H1 (cell line): ENCODE data around the gene FITM1. TPM values are rescaled to one million over a fixed set of nuclear protein-coding genes. Genes with fewer than 3 reads are reported as not detected.

ENCODE experiments used
- JUN ChIP-seq: IDR thresholded peaks from 2 replicates; pipeline ENCODE4 v1.6.1; 2011; ENCODE audit warnings: low read depth, mild to moderate bottlenecking, improper control_type of control experiment, low read length
- YY1 ChIP-seq: IDR thresholded peaks from 2 replicates; pipeline ENCODE4 v1.6.1; 2011; ENCODE audit warnings: low read depth, mild to moderate bottlenecking, low read length
- polyA plus RNA-seq, 7 experiments: library from polyadenylated mRNA; depleted of rRNA in 3 of 7; stranded (reverse) in 5 of 7; unstranded in 2 of 7; fragments of >200 nt in 5 of 7; fragments of 200-250 nt in 2 of 7; gene quantifications; 1 replicate in 5 of 7; 2 replicates in 1 of 7; 4 replicates in 1 of 7; pipeline versions ENCODE4 v1.2.1 to v1.2.3, GENCODE V29; 2011 to 2013; ENCODE audit warnings: missing spikeins in 2 of 7, mixed read lengths in 2 of 7
- total RNA-seq: library from RNA; stranded (reverse); fragmentation: NEBNext Ultra II Directional; extraction: Animal tissue kit (Norgen Biotek cat#: 25700); gene quantifications from 2 replicates; pipeline ENCODE4 v1.2.1, GENCODE V29; 2021

FITM1 gene
- total and polyA plus RNA-seq, 2 of the 8 experiments (the other 6 are each of a cell fraction or from before 2014, with no cell fraction given) = 0.53 to 0.76 TPM

DNA sequence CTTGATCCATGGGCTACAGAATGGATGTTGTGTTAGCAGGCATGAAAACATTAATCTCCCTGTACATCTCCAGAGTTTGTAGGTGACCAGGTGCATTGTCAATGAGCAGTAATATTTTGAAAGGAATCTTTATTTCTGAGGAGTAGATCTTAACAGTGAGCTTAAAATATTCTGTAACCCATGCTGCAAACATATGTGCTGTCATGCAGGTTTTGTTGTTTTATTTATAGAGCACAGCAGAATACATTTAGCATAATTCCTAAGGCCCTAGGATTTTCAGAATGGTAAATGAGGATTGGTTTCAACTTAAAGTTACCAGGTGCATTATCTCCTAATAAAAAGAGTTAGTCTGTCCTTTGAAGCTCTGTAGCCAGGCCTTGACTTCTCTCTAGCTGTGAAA, 3.5 kb upstream of the FITM1 start (continued):
- TF ChIP-seq JUN (no peak), YY1 (no peak)
